HG02938 (cell line): ENCODE results near the gene SPAG16.
A peak's percentile ranks its signal among the peaks of the same experiment; 100 is the strongest.

Experiments used
- ATAC-seq: cut with Tn5 transposase; IDR thresholded peaks from one replicate; pipeline ENCODE4 v1.9.1; 2021; ENCODE audit warnings: mild to moderate bottlenecking, moderate library complexity; ENCODE audit not compliant: unreplicated experiment

SPAG16 gene

GRCh38 chr2:214341646-214342045 is 1057.4 kb downstream of the SPAG16 start:
- no peak for ATAC-seq

GRCh38 chr2:214358506-214358905 is 1074.2 kb downstream of the SPAG16 start:
- ATAC-seq, result no peak

GRCh38 chr2:214361116-214361515 is 1076.9 kb downstream of the SPAG16 start:
- no peak for ATAC-seq

GRCh38 chr2:214365549-214365948 is 1081.3 kb downstream of the SPAG16 start:
- ATAC-seq, result no peak

- ATAC-seq, result no peak
Measured at GRCh38 chr2:214367171-214367570, 1082.9 kb downstream of the SPAG16 start.

- ATAC-seq, result peak; percentile 50
Measured at GRCh38 chr2:214376618-214377285, 1092.5 kb downstream of the SPAG16 start.

- ATAC-seq, result no peak
Measured at GRCh38 chr2:214377286-214377624, 1093.0 kb downstream of the SPAG16 start.

- no peak for ATAC-seq
Measured at GRCh38 chr2:214378455-214379103, 1094.3 kb downstream of the SPAG16 start.

- no peak for ATAC-seq
Measured at GRCh38 chr2:214379227-214379626, 1095.0 kb downstream of the SPAG16 start.

GRCh38 chr2:214380681-214381080 is 1096.4 kb downstream of the SPAG16 start:
- no peak for ATAC-seq

- ATAC-seq, result no peak
Measured at GRCh38 chr2:214382229-214382628, 1098.0 kb downstream of the SPAG16 start.

- no peak for ATAC-seq
Measured at GRCh38 chr2:214386720-214387119, 1102.5 kb downstream of the SPAG16 start.

- no peak for ATAC-seq
Measured at GRCh38 chr2:214389334-214389733, 1105.1 kb downstream of the SPAG16 start.

GRCh38 chr2:214393796-214394195 is 1109.5 kb downstream of the SPAG16 start:
- no peak for ATAC-seq

- ATAC-seq, result no peak
Measured at GRCh38 chr2:214395040-214395439, 1110.8 kb downstream of the SPAG16 start.

- no peak for ATAC-seq
Measured at GRCh38 chr2:214401580-214401979, 1117.3 kb downstream of the SPAG16 start.

GRCh38 chr2:214410128-214410775 is 1126.0 kb downstream of the SPAG16 start:
- no peak for ATAC-seq

- peak; percentile 72 for ATAC-seq
Measured at GRCh38 chr2:214410918-214411554, 1126.8 kb downstream of the SPAG16 start, which contains the start of gene VWC2L. VWC2L (plus strand) TSS chr2:214411054; CDS start chr2:214414194, 3,140 bp downstream.

GRCh38 chr2:214412679-214413078 is 1128.4 kb downstream of the SPAG16 start:
- no peak for ATAC-seq

GRCh38 chr2:214436470-214436869 is 1152.2 kb downstream of the SPAG16 start:
- no peak for ATAC-seq

- ATAC-seq, result no peak
Measured at GRCh38 chr2:214450118-214450894, 1166.0 kb downstream of the SPAG16 start.
